Psoas muscle (tissue), 8 donors: Measurements from ENCODE around the gene CA7. TPM values are rescaled to one million over a fixed set of nuclear protein-coding genes. Genes with fewer than 3 reads are reported as not detected.
A peak's percentile ranks its signal among the peaks of the same experiment; 100 is the strongest.

Experiments
- ATAC-seq, 4 donors: fragments of 200-7000 bp; cut with Tn5 transposase; one replicate each; pipeline ENCODE4 v1.9.1; 2020; ENCODE audit warnings: moderate library complexity in 3 of 4, mild to moderate bottlenecking in 2 of 4
- DNase-seq, 2 donors: peaks; one replicate each; pipeline ENCODE4 v3.0.0-alpha.2; 2020
- H3K27ac ChIP-seq: fragments of 200-600 bp; one replicate; pipeline ENCODE4 v1.8.0; 2022
- H3K27me3 ChIP-seq, 3 donors: fragments of 200-600 bp in 1 of 3; one replicate each; pipeline versions ENCODE4 v1.6.1 to v1.8.0; 2013 to 2022; ENCODE audit warnings: low read length in 2 of 3, mild to moderate bottlenecking in 2 of 3, moderate library complexity in 1 of 3; ENCODE audit not compliant: insufficient read depth in 3 of 3
- H3K36me3 ChIP-seq, 2 donors: fragments of 200-600 bp in 1 of 2; one replicate each; pipeline versions ENCODE4 v1.6.1 to v1.8.0; 2013 to 2022; ENCODE audit warnings: low read depth in 1 of 2, mild to moderate bottlenecking in 1 of 2, moderate library complexity in 1 of 2; ENCODE audit not compliant: insufficient read depth in 1 of 2
- H3K4me1 ChIP-seq: fragments of 200-600 bp; one replicate; pipeline ENCODE4 v1.8.0; 2022
- H3K4me3 ChIP-seq: fragments of 200-600 bp; one replicate; pipeline ENCODE4 v1.8.0; 2022; ENCODE audit warnings: mild to moderate bottlenecking
- H3K9me3 ChIP-seq: fragments of 200-600 bp; one replicate; pipeline ENCODE4 v1.8.0; 2022
- WGBS, 3 donors: extraction: QIAGEN DNeasy Blood & Tissue Kit; methylation state at CpG; one replicate each; pipeline versions ENCODE4 v1.1.6 to v1.1.7; 2013; 5-methylcytosine and 5-hydroxymethylcytosine counted together
- intact Hi-C, 2 donors: fragments of 100-400 bp; cut with DNase I; formaldehyde crosslinking; loops; one replicate each; pipeline versions ENCODE4 v1.11.0 to v1.14.2; 2022
- polyA plus RNA-seq, 3 donors: library from polyadenylated mRNA; stranded (reverse); fragments of 200-250 nt; gene quantifications; one replicate each; pipeline ENCODE4 v1.2.3, GENCODE V29; 2013
- total RNA-seq, 4 donors: library from RNA; stranded (reverse); fragmentation: NEBNext Ultra II Directional in 2 of 4; extraction: Animal tissue kit (Norgen Biotek cat#: 25700) in 2 of 4; gene quantifications; one replicate each; pipeline versions ENCODE4 v1.2.1 to v1.2.4, GENCODE V29; 2021 to 2023
- TF ChIP-seq, protein P1 (sequence below): fragments of 200-600 bp; IDR thresholded peaks from one replicate; pipeline ENCODE4 v1.8.0; 2022; ENCODE audit warnings: antibody characterized with exemption
- donor health status: healthy with polysubstance abuse.
- donor health status: DM: no; HTN: no; CAD: no; lungs with moderate emphysema.
- donor health status: Bipolar disorder and iron deficiency.
- donor health status: healthy.
- donor health status: DM: yes; HTN: yes; CAD: no.
- donor health status: DM: no; HTN: no; CAD: no.
- donor health status: DM: no; HTN: no; CAD: no.
- donor health status: DM: yes; HTN: yes; CAD: no.

CA7 gene
- total and polyA plus RNA-seq, 7 donors: 0.05 TPM; not detected in 6

DNA sequence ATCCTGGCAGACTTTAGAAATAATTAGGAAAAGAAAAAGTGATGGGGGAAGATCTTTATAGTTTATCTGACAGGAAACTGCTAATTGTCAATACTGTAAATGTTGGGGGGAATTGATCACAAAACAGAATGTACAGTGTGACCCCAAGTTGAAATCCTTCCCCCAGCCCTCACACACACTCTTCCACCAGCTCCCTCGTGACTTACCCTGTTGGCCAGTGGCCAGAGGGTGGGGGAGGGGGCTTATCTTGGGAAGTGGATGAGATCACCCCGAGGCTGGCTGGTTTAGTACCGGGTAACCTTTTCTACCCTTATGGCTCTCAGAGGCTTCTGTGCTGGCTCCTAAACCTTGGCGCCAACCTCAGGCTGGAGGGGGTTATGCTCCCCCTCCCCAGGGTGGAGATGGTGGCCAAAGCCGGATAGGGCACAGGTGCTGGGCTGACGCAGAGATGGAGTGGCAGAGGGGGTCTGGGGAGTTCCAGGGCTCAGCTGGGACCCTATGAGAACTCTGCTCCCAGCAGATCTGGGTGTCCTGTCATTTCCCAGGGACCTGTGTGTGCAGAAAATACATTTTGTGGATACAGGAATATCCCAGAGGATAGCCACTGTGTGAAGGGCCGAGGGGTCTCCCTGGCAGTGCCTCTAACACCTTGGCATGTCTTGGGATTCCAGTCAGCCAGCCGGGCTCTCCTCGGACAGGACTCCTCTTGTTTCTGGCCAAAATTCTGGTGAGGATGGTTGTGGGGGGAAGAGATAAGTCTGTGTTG is 55.9 kb downstream of the CA7 start:
- WGBS, 3 donors: 16 to 22% (median 18%) methylated on average over 9 of the region's 9 CpGs
- Histone ChIP-seq H3K9me3 (no peaks in the 10 kb centered on the region), H3K27me3 (no peaks in the 10 kb centered on the region), H3K36me3 (no peaks in the 10 kb centered on the region), H3K4me1 (peaks cover 57% of the 10 kb centered on the region), H3K4me3 (no peak overlapping the region), H3K27ac (peak overlapping the region; percentile 89)
- TF ChIP-seq, protein P1, sequence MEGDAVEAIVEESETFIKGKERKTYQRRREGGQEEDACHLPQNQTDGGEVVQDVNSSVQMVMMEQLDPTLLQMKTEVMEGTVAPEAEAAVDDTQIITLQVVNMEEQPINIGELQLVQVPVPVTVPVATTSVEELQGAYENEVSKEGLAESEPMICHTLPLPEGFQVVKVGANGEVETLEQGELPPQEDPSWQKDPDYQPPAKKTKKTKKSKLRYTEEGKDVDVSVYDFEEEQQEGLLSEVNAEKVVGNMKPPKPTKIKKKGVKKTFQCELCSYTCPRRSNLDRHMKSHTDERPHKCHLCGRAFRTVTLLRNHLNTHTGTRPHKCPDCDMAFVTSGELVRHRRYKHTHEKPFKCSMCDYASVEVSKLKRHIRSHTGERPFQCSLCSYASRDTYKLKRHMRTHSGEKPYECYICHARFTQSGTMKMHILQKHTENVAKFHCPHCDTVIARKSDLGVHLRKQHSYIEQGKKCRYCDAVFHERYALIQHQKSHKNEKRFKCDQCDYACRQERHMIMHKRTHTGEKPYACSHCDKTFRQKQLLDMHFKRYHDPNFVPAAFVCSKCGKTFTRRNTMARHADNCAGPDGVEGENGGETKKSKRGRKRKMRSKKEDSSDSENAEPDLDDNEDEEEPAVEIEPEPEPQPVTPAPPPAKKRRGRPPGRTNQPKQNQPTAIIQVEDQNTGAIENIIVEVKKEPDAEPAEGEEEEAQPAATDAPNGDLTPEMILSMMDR: no peak
- peak; percentile 39 to 70 (median 50) for ATAC-seq
- peak; percentile 86 to 90 for DNase-seq
- intact Hi-C loops: loop anchor here (2.0 to 10.0 kb wide), 4 partner anchors 27 to 55 kb away; partner anchors contain the start of gene CIAO2B (in 1 of the 2)

DNA sequence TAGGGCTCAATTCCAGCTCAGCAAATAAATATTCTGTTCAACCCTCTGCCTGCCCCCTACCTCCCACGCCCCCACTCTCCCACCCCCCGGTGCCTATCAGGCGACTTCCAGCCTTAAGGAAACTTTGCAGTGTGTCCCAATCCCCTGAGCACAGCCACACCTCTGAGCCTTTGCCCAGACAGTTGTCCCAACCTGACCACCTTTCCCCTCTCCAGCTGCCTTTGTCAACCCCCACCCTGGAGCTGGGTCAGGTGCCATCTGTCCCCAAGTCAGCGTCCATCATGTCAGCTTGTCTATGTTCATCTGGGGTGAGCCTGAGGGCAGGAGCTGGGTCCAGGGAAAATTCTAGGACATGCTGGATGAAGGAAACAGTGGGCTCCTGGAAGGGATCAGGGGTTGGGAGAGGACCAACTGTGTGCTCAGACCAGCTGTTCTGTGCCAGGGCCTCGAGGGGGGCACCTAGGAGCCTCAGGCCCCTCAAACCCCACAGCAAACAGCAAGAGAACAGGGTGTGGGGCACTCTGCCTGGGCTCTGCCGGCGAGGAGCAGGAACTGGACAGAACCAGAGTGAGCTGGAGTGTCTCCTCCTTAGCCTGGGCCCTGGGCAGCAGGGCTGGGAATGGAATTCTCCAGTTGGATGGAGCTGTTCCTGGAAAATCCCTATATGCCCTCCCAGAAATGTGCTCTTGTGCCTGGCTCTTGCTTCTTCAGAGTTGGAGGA is 56.7 kb downstream of the CA7 start:
- peak; percentile 66 to 76 for DNase-seq
- peaks cover 60% of the 10 kb centered on the region for H3K4me1 ChIP-seq
- no peaks in the 10 kb centered on the region for H3K9me3 ChIP-seq
- ATAC-seq: peak; percentile 67 to 71 (median 68)
- intact Hi-C loops: loop anchor here in 1 of 2 donors (2.0 kb wide), 1 partner anchor 26 kb away; no protein-coding TSS in a partner anchor
- WGBS, 3 donors: 16 to 26% (median 18%) methylated on average over 7 of the region's 7 CpGs
- peak overlapping the region; percentile 89 for H3K27ac ChIP-seq
- H3K27me3 ChIP-seq: no peaks in the 10 kb centered on the region
- no peak overlapping the region for H3K4me3 ChIP-seq
- TF ChIP-seq, protein P1: no peak
- H3K36me3 ChIP-seq: no peaks in the 10 kb centered on the region

DNA sequence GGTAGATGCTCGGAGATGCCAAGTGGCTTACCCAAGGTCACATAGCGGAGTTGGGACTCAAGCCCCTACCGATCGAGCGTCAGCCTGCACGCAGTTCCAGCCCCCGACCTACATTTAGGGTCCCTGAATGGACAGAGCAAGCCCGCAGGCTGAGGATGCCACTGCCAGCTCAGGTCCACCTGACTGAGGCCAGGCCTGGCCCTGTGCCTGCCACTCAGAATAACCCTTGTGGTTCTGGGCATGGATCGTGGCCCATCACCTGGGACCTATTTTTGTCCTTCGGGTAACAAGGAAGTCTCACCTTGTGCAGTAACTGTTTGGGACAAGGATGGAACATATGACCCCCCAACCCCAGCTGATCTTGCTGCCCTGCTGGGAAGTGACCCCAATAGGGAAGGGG is 57.4 kb downstream of the CA7 start:
- no peaks in the 10 kb centered on the region for H3K27me3 ChIP-seq
- ATAC-seq: peak; percentile 35 to 69 (median 59)
- no peaks in the 10 kb centered on the region for H3K36me3 ChIP-seq
- no peak overlapping the region for H3K4me3 ChIP-seq
- intact Hi-C loops: loop anchor here in 1 of 2 donors (2.0 kb wide), 2 partner anchors 17 to 25 kb away; partner anchors contain the start of gene CDH16
- WGBS, 3 donors: 40 to 50% (median 42%) methylated on average over 10 of the region's 10 CpGs
- H3K4me1 ChIP-seq: peaks cover 60% of the 10 kb centered on the region
- peak overlapping the region; percentile 89 for H3K27ac ChIP-seq
- no peaks in the 10 kb centered on the region for H3K9me3 ChIP-seq
- DNase-seq: peak; percentile 71 to 78
- TF ChIP-seq, protein P1: no peak

DNA sequence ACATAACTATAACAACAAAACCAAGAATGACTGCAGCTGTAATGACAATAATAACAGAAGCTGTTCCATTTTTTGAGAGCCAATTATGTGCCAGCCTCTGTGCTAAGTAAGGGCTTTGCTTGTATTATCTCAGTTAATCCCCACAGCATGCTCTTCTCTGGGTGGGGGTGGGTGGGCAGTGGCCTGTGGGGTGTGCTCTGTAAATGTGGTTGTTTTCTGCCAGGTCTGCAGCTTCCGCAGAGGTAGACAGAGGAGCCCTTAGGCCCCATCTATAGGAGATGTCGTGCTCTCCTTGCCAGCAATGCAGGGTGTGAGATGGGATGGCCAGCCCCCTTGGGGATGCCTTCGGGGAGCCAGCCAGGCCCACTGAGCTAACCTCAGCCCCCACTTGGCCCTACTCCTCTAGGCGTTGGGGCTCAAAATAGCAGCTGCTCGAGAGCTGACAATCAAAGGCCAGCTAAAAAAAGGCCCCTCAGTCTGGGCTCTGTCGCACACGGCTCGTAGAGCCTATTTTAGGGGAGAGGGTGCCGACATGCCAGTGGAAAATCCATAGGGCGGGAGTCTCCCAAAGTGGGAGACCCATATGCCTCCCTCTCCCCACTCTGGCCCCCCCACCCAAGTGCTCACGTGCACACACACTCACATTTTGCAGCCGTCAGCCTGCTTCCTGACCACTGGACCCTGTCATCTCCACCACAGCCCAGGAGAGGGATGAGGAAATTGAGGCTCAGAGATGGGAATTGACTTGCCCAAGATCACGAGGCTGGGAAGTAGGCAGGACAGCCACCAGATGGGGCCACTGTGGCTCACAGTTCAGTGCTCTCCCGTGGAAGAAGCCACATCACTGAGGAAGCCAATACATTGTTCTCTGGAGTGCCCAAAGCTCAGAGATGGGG is 58.7 kb downstream of the CA7 start:
- intact Hi-C loops: loop anchor here in 1 of 2 donors (2.0 kb wide), 1 partner anchor 16 kb away; the partner anchor contains the start of gene CDH16
- ATAC-seq (peak in 2 of 4 donors; percentile 5 to 20), DNase-seq (peak in 1 of 2 donors; percentile 49)

More for the DNA sequence above, 58.7 kb downstream of the CA7 start:
- TF ChIP-seq, protein P1: no peak
- no peak overlapping the region for H3K4me3 ChIP-seq
- H3K27ac ChIP-seq: peak overlapping the region; percentile 89
- no peaks in the 10 kb centered on the region for H3K27me3 ChIP-seq
- H3K4me1 ChIP-seq: peaks cover 60% of the 10 kb centered on the region
- H3K36me3 ChIP-seq: no peaks in the 10 kb centered on the region
- H3K9me3 ChIP-seq: no peaks in the 10 kb centered on the region
- WGBS, 3 donors: 23 to 28% (median 26%) methylated on average over 14 of the region's 14 CpGs
